Left ventricle myocardium superior (tissue), 1 donor: Measurements from ENCODE around the gene JCAD. TPM values are rescaled to one million over a fixed set of nuclear protein-coding genes. Genes with fewer than 3 reads are reported as not detected.

Experiments used
- ATAC-seq: fragments of 200-7000 bp; cut with Tn5 transposase; one replicate; pipeline ENCODE4 v1.9.1; 2020; ENCODE audit warnings: mild to moderate bottlenecking, moderate library complexity
- DNase-seq: peaks from one replicate; pipeline ENCODE4 v3.0.0-alpha.2; 2020
- intact Hi-C: fragments of 100-400 bp; cut with micrococcal nuclease; formaldehyde crosslinking; loops from one replicate; pipeline ENCODE4 v1.11.0; 2022
- total RNA-seq: library from RNA; stranded (reverse); fragmentation: NEBNext Ultra II Directional; extraction: Animal tissue kit (Norgen Biotek cat#: 25700); gene quantifications from one replicate; pipeline ENCODE4 v1.2.1, GENCODE V29; 2021
- donor health status: DM: no; HTN: yes; CAD: no; lungs with severe emphysema.

Gene JCAD
- total RNA-seq, 1 donor from 2014 or later: 30.4 TPM

DNA sequence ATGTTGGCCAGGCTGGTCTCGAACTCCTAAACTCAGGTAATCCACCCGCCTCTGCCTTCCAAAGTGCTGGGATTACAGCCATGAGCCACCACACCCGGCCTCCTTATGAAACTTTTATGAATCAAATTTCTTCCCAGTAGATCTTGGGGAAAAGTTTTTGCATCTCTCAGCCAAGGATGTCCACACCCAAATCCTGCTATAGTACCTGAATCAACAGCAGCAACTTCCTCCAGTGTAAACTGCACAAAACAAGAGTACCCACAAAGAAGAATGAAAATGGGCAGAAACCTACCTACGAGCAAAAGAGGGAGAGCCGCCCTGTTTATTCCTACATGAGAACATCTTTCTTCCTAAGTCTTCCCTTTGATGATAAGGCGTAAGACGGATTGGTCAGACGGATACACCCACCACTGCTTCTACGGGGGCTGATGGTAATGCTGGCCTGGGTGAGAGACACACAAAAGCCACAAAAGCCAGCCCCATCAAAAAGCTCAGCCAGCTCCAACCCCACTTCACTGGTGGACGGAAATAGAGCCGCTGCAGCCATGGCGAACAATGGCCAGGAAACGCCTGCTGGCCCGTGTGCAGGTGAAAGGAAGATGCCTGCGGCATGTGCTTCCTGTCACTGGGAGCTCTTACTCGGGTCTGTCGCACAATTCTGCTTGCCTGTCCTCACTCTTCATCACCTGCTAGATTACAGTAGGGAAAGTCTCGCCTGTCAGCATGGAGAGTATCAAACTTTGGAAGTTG lies 10.4 kb downstream of the JCAD start:
- intact Hi-C loops: no loop called here
- ATAC-seq (peak; percentile 70), DNase-seq (peak; percentile 49)

DNA sequence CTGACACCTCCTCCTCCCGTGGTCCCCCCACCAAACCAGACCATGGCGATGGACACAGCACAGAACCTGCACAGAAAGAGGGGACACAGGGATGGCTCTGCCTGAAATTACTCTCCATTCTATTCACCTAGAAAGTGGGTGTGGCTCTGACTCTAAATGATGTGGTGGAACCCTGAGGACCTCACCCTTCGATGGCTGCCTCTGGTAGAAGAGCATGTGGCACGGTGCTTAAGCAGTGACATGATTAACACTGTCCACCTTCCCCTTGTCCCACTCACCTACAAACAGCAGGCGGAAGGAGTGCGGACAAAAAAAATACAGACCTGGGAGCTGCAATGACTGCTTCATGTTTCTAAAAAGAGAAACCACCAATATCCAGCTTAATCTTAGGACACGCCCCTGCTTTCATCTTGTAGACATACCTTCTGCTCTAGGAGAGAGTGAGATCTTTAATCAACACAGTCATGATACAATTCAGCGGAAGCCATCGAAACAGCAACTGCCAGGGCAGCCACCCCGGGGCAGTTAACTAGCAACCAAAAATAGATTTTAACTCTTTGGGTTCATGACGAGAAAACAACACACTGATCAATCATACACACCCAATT lies 11.4 kb downstream of the JCAD start:
- ATAC-seq (no peak), DNase-seq (no peak)
- intact Hi-C loops: no loop called here

DNA sequence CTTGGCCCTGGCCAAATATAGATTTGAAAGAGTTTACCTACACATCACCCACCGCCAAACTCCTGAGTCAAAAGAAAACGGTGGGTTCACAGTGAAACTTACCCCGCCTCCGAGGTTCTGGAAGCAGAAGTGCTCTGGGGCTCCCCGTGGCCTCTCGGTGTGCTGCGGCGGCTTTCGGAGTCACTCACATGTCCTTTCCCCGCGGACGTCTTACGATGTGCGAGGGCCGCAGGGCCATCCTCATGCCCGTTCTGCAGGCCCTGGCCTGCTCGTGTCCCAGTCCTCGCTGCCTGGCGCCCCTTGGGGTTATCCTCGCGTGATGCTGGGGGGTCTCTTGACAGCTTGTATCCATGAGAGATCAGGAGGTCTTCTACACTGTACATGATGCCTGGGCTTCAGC lies 12.0 kb downstream of the JCAD start:
- ATAC-seq: no peak
- intact Hi-C loops: no loop called here
- DNase-seq: no peak

DNA sequence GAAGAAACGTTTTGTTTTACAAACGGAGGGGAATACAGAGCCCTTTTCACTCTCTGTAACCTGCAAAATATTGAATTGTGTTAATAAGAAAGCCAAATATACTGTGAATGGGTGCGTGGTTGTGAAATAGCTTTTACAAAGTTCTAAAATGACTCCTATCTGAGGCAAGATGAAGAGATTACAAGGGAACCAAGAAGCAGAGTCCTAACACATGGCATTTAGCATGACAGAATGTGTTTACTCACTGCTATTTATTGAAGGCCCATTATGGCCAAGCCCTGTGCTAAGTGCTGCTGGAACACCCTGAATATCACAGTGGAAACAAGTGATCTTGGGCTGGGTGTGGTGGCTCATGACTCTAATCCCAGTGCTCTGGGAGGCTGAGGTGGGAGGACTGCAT lies 12.9 kb downstream of the JCAD start:
- no peak for ATAC-seq
- intact Hi-C loops: no loop called here
- no peak for DNase-seq

DNA sequence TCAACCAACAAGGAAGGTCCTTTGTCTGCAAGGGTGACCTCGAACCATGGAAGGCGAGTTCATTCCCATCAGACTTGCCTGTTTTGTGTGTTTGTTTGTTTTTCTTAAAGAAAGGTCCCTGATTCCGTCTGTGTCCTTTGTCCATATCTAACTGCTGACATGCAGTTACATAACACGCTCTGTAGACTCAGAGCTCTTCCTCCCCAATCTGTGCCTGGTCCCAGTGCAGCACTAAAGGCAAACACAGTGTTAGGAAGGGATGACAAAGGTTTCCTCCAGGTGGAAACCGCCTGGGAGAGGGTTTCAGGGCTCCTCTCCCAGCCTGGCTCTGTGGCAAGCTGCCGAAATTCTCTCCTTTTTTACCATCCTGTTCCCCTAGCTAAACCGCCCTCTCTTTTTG lies 13.4 kb downstream of the JCAD start:
- no peak for DNase-seq
- intact Hi-C loops: no loop called here
- no peak for ATAC-seq

DNA sequence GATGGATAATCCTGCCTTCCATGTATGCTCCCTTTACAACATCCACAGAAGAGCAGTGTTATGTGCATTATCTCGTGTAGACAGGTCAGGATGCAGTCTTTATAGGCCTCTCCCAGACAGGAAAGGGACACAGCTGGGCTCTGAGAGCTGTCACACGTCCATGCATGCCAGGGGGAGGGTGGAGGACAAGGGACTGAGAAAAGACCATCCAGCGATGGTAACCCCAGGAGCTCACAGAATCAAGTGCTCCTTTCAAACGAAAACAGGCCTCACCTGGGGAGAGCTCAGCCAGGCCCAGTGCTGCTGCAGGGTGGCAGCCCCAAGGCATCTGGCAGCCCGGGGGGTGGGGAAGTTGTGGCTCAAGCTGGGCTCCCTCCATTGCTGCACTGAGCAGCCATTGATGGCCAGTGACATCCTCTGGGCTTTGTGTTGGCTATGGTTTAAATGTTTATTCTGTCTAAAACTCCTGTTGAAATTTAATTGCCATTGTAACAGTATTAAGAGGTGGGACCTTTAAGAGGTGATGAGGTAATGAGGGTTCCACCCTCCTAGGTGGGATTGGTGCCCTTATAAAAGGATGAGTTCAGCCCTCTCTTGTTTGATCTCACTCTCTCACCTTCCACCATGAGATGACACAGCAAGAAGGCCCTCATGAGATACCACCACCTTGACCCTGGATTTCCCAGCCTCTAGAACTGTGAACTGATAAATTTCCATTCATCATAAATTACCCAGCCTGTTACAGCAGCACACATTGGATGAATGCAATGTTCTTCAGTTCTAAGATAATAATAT lies 15.7 kb downstream of the JCAD start:
- ATAC-seq (no peak), DNase-seq (no peak)
- intact Hi-C loops: no loop called here

DNA sequence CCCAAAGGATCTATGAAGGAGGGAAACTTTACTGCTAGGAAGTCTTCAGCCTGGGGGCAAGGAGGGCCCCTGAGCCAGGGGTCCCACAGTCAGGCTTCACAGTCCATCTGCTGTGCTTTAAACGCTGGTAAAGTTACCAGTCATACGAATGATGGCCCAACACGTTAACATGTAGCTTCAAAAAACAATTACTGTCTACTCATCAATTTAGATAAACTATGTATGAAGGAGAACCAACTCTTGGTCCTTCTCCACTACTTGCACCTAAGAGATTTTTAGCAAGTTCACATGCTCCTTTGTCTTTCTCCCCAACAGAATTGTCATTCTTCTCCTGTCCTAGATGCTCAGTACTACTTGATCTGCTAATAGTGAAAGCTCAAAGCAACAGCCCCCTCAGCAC lies 16.6 kb downstream of the JCAD start:
- intact Hi-C loops: no loop called here
- DNase-seq (no peak), ATAC-seq (no peak)

DNA sequence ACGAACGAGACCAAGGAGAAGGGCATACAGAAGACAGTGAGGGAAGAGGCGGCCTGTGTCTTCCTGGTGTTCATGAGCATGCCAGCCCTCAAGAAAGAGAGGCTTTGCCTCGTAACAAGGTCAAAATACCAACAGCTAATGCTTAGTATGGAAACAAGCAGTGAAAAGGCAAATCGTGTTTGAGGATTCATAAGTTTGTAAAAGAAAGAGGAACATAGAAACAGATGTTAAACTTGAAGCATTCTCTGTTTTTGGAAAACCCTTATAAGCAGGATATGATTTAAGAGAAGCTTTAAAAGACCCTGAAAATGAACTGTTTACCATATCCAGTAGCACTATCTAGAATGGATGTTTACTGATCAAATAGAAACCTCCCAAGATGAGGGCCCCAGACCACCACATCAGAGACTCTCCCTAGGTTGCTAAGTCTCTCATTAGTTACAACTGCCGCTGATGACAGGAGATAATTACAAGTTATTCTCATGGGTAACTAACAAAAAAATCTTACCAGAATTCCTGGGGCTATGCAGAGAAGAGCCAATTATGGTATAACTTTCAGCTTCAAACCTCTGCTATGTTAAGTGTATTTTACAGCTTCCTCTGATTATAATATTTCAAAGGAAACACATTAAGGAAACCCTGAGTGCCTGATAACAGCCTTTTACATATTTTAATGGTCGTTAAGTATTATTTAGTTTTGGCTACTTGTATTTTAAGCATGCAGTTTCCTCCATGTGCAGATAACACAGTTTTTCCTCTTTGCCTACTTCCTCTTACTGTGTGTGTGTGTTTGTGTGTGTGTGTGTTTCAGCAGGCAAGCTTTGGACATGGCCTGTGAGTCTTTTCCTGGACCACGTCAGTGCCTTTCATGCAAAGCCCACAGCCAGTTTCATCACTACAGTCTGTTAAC lies 17.9 kb downstream of the JCAD start:
- peak; percentile 36 for ATAC-seq
- no peak for DNase-seq
- intact Hi-C loops: no loop called here

DNA sequence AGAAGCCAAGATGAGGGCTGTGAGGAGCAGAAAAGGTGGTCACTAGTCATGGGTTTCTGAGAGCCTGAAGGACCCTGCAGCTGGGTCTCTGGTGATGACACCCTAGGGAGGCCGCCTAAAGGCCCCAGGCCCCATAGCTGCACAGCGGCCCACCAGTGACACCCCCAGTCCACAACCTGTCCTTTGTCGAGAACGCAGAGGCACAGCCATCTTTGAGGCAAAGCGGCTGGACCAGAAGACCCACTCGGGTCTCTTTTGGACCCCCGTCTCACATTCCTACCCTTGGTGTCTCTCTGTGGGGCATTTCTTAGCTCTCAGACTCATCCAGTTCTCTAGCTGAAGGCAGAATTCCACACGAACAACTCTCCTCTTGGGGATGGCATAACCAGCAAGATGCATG lies 18.8 kb downstream of the JCAD start:
- intact Hi-C loops: no loop called here
- ATAC-seq (no peak), DNase-seq (no peak)

DNA sequence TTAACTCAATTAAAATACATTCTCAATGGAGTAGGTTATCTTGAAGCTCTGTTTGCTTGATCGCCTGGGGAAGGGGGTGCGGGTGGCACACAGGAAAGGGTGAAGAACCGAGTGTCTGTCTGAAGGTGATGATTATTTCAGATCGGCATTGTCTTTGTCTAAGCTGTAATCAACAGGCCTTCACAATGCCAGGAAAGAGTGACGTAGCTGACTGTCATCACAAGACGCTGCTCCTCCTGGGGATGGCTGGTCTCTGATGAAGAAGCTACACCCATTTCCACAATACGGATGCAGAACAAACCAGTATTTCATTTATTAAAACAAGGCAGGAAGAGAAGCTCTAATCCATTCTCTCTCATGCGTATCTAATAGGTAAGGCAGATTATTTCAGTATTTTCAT lies 19.4 kb downstream of the JCAD start:
- DNase-seq: no peak
- peak; percentile 46 for ATAC-seq
- intact Hi-C loops: no loop called here

DNA sequence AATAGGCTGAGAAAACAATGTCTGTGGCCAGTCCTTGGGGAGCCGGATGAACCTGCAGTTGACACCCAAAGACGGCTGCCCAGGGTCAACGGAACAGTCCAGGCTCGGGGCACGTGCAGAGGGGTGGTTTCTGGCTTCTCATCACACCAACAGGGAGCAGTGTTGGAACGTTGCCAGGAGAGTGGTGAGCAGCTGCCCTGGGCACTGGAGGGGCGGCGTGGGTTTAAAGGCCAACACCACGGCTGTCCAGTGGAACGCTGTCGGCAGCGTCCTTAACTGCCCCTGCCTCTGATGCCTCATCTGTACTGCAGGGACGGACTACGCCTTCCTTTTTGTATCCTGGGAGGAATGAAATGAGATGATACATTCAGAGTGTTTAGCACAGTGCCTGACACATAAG lies 19.8 kb downstream of the JCAD start:
- DNase-seq (no peak), ATAC-seq (peak; percentile 8)
- intact Hi-C loops: no loop called here

DNA sequence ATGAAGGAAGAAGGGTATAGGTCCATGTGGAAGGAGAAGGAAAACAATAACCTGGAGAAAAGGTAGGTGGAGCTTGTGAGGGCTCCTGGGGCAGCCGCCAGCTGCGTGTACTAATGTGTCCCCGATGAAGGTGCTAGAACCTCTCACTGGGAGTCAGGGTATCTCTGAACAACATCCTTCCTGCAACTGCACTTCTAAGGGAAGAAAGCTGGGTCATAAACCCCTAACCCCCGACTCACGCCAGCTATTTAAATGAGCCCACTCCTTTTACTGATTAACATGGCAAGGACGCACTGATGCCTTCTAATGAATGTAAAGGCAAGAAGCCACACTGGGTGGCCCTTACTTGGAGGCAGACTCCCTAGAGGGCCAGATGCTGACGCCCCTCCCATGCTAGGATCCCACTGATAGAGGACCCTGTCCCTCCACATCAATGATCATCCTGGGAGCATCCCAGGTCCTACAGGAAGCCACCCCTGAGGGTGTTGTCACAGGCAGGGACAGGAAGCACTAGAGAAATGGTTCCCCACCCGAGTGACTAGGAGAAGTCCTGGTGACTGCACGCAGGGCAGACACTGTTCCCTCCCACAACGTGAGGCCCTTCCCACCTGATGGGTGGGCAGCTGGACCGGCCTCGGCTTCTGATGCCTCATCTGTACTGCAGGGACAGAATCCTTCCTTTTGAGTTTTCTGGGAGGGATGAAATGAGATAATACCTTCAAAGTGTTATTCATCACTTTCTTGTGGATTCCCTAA lies 20.4 kb downstream of the JCAD start:
- intact Hi-C loops: no loop called here
- ATAC-seq: peak; percentile 16

DNA sequence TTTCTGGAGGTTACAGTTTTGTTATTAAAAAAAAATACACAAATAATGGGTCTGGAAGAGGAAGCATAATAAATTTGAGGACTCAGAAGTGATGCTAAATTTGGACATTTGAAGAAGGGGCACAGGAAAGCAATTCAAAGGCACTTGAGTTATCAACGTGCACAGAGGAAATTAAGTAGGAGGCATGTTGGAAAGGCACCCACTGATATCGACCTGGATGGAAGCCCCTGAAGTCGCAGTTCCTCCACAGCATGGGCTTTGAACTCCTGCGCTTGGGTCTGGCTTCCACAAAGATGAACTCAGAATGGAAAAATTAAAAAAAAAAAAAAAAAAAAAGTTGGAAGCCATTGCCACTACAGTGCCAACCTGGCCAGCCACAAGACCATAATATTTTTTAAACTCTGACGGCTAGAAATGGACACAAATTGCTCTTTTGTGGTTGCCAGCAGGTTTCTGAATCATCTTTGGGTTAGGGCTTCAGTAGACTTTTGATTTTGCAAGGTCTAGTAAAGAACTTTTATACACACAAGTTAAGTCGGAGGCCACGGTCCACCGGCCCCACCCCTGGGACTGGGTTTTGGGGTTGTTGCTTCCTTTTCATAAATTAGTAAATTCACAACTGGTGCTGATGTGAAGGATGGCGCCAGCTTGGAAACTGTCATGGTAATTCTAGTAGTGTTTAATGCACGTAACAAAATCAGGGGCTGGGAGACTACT lies 21.6 kb downstream of the JCAD start:
- peak; percentile 50 for ATAC-seq
- intact Hi-C loops: no loop called here
- no peak for DNase-seq

More for the DNA sequence above, 20.4 kb downstream of the JCAD start:
- DNase-seq: no peak

DNA sequence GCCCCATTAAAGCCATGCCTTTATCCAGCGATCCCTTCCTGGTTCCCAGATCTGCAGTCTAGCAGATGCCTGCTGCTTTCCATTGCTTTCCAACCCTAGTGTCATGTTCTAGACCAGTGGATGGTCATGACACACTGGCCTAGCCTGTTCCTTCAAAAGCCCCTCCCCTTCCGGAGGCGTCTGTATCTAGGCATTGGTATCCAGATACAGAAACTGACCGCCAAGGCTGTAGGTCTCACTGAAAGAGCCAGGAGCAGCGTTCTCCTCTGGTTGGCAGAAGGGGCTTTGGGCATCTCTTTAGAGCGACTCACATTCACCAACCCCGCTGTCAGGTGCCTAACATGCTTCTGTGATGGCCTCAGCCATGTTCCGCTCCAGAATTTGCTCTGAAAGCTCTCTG lies 22.6 kb downstream of the JCAD start:
- intact Hi-C loops: no loop called here
- ATAC-seq: no peak

DNA sequence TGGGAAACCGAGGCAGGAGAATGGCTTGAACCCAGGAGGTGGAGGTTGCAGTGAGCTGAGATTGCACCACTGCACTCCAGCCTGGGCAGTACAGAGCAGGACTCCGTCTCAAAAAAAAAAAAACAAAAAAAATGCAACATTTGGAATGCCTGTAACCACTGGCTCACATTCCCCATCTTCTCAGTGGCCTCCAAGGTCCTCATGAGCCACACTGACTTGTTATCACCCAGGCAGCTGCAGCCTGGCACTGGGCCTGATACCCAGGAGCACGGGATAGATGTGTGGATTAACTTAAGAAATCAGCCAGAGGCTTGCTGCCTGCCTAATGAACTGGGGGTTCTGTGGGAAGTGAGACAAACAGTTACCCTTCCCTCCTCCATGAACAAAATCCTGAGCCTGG lies 23.0 kb downstream of the JCAD start:
- intact Hi-C loops: no loop called here
- ATAC-seq: peak; percentile 28

More for the DNA sequence above, 22.6 kb downstream of the JCAD start:
- DNase-seq: no peak

DNA sequence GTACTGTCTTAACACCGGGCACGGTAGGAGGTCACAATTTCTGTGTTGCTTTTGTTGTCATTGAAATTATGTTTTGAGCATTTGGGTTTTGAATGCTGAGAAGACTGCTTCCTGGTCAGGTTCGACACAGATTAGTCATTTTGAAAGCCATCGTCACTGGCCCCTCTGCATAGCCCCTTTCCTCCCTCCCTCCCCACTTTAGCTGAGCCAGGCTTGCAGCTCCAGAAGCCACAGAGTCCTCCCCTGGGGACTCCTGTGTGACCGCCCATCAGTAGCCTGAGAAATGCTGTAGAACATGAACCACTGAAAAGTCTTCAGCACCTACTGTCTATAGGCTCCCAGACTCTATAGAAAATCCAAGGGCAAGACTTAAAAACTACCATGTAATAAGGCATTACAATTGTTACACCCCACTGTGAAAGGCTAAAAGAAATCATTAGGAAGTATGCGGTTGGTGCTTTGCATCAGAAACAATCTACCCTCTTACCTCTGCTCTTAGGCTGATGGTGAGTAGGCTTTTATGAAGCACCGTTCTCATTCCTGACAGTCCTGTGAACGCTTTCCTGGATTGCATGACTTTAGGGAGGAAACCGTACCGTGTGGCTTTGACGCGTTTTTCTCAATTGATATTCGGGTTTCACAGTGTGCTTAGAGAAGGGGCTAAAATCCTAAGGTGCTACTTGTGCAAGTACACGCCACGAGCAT lies 24.8 kb downstream of the JCAD start:
- ATAC-seq (no peak), DNase-seq (no peak)
- intact Hi-C loops: no loop called here

More for the DNA sequence above, 23.0 kb downstream of the JCAD start:
- no peak for DNase-seq

DNA sequence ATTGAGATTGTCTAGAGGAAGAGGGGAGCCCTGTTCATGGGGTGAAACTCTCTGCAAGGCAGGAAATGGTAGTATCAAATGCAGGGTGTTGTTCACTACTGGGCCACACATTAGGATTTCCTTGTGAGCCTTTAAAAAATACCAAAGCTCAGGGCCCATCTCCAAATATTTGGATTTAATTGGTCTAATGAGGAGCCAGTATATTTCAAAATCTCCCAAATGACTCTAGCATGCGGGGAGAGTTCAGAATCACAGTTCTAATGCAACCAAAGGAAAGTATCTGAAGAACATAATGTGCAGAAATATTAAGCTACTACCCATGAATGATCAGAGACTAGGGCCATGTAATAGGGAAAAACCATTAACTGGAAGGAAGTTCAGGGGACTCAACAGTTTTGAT lies 27.3 kb downstream of the JCAD start:
- ATAC-seq: no peak
- no peak for DNase-seq
- intact Hi-C loops: no loop called here
